ENCODE results near the gene FRMD5. TPM values are rescaled to one million over a fixed set of nuclear protein-coding genes. Genes with fewer than 3 reads are reported as not detected.

FRMD5 gene
- total RNA-seq, 4 donors from 2014 or later = 0.13 to 0.37 (median 0.24) TPM; not detected in 1

DNA sequence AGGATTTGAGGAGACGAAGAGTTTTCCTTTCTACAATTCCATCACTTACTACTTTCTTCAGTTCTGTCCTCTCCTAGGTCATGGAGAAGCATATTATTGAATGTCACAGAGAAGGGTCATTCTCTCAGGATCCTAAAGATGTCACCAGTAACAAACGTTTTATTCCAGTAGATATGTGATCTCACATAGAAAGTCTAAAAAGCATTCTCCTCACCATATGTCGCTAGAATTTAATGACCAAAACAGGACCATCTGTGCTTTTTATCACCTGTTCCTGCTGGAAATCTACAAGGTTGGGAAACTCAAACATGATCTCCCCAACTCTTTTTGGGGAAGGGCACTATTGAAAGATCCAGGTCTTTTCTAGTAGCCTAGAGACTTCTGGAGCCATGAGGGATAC, 24.0 kb upstream of the FRMD5 start:
- TF ChIP-seq, protein P1, sequence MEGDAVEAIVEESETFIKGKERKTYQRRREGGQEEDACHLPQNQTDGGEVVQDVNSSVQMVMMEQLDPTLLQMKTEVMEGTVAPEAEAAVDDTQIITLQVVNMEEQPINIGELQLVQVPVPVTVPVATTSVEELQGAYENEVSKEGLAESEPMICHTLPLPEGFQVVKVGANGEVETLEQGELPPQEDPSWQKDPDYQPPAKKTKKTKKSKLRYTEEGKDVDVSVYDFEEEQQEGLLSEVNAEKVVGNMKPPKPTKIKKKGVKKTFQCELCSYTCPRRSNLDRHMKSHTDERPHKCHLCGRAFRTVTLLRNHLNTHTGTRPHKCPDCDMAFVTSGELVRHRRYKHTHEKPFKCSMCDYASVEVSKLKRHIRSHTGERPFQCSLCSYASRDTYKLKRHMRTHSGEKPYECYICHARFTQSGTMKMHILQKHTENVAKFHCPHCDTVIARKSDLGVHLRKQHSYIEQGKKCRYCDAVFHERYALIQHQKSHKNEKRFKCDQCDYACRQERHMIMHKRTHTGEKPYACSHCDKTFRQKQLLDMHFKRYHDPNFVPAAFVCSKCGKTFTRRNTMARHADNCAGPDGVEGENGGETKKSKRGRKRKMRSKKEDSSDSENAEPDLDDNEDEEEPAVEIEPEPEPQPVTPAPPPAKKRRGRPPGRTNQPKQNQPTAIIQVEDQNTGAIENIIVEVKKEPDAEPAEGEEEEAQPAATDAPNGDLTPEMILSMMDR (IDR thresholded peaks at IDR 0.05) = no peak
- DNase-seq (ENCODE audit: low spot score) (no peak), ATAC-seq (ENCODE audit: low FRiP score) (no peak)

DNA sequence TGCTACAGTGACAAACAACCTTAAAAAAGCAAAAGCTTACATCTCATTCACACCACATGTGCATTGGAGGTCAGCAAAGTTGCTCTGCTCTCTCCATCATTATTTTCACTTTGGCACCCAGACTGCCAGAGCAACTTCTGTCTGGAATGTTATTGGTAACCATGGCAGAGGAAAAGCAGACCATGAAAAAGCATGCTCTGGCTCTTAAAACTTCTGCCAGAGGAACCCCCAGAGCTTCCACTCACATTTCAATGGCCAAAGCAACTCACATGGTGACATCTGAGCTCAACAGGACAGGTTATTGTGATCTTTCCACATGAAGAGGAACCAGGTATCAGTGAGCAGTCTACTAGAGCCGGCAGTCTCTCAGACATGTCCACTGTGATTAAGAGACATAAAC, 21.9 kb upstream of the FRMD5 start:
- ATAC-seq (ENCODE audit: low FRiP score) = no peak
- TF ChIP-seq, protein P1 (IDR thresholded peaks at IDR 0.05) = no peak
- no peak for DNase-seq (ENCODE audit: low spot score)

DNA sequence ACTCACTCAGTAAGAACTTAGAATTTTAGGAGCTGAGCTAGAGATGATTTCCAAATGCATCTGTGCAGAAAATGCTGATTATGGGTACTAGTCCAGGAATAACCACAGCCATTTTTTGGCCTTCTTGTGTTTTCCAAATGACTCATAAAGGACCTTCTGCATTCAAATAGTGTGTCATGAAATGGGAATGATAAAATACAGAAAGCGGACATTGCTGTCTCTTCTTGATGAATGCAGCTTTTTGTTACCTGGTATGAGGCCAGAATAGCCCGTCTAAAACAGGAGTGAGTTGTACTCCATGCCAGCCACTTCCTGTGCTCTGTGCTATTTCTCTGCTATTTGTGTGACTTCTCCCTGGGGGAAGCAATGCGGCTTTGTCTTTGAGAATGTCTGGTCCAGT, 20.5 kb upstream of the FRMD5 start:
- TF ChIP-seq, protein P1 (IDR thresholded peaks at IDR 0.05) = no peak
- ATAC-seq (ENCODE audit: low FRiP score) (no peak), DNase-seq (ENCODE audit: low spot score) (no peak)

DNA sequence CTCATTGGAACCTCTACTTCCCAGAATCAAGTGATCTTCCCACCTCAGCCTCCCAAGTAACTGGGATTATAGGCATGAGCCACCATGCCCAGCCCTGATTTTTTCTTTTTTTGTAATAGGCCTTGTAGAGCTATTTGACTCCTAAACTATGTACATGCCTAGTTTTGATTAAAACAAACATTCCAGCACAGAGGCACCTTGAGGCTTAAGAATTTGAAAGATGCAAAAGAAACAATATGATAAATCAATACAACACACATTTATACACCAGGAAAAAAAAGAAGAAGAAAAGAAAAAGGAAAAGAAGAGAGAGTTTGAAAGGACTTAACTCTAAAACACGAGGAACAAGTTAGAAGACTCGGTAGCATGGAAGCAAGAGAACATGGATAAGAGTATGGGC, 13.9 kb upstream of the FRMD5 start:
- no peak for ATAC-seq (ENCODE audit: low FRiP score)

DNA sequence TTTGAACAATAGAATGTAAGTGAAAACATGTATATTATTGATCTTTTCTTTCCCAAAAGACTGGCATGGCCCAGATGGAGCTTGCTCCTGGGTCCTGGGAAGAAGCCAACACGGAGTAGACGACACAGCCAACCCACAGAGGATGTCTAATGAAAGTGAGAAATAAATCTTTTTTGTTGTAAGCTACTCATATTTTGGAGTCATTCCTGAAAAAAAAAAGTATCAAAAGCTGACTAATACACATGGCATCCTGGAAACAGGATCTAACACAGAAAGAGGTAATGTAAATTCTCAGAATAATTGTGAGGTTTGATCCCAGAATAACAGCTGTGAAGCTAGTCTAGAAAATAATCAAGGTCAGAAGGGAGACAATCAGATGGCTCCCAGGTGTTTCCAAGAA, 12.6 kb upstream of the FRMD5 start:
- ATAC-seq (ENCODE audit: low FRiP score) (peak; percentile 64), DNase-seq (ENCODE audit: low spot score) (no peak)
- TF ChIP-seq, protein P1 (IDR thresholded peaks at IDR 0.05) = no peak

More for the DNA sequence above, 13.9 kb upstream of the FRMD5 start:
- DNase-seq (ENCODE audit: low spot score) = no peak
- TF ChIP-seq, protein P1 (IDR thresholded peaks at IDR 0.05) = no peak

DNA sequence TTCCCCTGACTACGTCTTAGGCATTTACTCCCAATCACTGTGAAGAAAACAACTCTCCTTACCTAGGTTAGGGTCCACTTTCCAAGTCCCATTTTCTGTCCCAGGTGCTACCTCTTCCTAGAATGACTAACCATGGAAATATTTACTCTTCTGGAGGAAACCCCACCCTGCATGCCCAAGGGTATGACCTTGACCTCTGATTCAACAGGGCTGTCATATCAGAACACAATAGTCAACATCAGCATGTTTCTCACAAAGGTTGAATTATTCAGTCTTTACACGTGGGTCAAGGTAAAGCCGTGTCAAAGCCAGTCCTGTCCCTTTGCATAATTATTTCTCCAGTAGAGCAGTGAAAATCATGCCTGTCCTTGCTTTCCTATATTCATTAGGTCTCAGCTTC, 4.3 kb upstream of the FRMD5 start:
- ATAC-seq (ENCODE audit: low FRiP score) (no peak), DNase-seq (ENCODE audit: low spot score) (no peak)
- TF ChIP-seq, protein P1 (IDR thresholded peaks at IDR 0.05) = no peak

DNA sequence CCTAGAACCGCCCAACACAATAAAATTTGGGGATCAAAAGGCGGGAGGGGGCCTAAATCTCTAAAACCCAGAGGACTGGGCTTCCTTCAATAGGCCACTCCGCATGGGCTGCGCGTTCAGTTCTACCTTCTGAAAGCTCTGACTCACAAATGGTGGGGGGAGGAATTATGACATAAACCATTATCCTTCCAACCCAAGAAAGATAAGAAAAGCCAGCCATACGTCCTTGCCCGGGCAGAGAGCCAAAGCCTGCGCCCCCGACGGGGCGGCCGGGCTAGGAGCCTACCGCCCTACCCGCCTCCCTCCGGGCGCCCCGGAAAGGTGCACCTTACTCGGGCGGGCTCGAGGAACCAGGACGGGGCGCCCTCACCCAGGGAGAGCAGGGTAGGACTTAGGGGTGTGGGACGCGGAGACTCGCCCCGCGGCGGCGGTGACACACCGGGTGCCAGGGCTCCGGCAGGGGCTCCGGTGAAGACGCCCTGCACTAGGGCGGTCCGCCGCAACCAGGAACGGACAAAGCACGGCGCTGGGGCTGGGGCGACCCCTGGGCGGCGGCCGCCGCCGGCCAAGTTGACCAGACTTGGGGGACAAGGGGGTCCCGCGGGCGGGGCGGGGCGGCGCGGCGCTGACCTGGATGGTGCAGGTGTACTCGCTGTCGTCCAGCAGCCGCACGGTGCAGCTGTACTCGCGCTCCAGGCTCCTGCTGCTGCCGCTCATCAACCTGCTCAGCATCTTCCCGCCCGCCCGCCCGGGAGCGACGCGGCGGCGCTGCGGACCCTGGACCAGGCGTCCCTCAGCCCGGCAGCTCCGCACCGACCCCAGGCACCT, 534 bp downstream of the FRMD5 start:
- DNase-seq (ENCODE audit: low spot score) = no peak
- TF ChIP-seq, protein P1 (IDR thresholded peaks at IDR 0.05) = no peak
- peak; percentile 67 for ATAC-seq (ENCODE audit: low FRiP score)

All from omental fat pad (tissue), 4 donors.